Measurements from ENCODE around the gene PDCD2L.
"Not testable (repeated sequence)": the region's sequence is repeated elsewhere in the genome, so short reads cannot be mapped to it uniquely, and the experiment has no call there.

PDCD2L gene

DNA sequence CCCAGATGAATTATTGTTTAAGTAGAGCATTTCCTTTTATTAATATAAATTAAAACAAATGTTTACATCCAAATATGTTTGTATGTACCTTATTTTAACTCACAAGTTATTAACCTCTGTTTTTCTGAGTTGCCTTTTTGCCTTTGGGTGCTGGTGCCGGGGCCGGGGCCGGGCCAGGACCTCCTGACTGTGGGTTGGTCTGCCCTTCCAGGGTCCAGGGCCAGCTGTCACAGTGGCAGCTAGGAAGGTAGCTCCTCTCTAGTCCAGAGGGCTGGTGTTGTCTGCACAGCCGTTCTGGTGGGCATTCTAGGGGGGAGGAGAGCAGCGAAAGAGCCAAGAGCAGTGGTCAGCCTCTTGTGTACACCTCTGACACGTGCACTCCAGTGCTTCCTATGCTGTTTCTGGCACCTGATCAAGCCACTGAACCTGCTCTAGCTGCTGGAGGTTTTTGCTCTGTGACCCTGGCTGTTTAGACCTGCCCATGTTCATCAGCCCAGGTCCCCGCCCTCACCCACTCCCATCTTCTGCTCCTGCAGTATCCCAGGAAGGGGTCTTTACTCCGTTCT lies 22.0 kb downstream of the PDCD2L start:
- DNase-seq = no peak

DNA sequence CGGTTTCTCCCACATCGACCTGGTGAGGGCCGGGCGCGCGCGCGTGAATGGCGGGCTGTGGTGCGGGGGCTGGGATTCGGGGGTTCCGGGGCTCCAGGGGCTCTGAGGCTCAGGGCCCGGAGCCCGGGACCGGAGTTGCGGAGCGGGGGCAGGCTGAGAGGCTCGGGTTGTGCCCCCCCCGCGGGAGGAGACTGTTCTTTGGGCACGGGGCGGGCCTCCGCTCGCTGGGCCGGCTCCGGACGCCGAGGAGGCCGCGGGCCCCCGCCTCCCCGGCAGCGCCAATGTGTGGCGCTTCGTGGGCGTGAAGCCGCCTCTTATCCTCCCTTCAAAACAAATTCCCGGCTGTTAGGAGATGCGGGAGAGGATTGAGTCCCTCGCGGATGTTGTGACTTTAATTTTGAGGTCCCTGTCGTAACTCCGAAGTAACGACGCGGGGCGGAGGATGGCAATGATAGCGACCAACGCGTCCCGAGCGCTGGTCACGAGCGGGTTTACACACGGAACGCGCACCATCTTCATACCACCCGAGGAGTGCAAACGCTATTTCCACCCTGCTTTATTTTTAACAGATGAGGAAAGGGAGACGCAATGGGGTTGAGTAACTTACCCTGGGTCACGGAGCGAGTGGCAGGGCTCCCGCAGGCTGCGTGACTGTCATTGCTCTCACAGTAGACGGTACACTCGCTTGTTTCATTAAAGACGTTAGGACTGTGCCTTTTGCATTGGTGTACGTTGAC lies 24.5 kb downstream of the PDCD2L start:
- peak; percentile 37 for DNase-seq

- DNase-seq = no peak
Measured at GRCh38 chr19:34429553-34429952, 25.4 kb downstream of the PDCD2L start.

- DNase-seq = peak; percentile 4
Measured at GRCh38 chr19:34430738-34431625, 26.8 kb downstream of the PDCD2L start.

DNA sequence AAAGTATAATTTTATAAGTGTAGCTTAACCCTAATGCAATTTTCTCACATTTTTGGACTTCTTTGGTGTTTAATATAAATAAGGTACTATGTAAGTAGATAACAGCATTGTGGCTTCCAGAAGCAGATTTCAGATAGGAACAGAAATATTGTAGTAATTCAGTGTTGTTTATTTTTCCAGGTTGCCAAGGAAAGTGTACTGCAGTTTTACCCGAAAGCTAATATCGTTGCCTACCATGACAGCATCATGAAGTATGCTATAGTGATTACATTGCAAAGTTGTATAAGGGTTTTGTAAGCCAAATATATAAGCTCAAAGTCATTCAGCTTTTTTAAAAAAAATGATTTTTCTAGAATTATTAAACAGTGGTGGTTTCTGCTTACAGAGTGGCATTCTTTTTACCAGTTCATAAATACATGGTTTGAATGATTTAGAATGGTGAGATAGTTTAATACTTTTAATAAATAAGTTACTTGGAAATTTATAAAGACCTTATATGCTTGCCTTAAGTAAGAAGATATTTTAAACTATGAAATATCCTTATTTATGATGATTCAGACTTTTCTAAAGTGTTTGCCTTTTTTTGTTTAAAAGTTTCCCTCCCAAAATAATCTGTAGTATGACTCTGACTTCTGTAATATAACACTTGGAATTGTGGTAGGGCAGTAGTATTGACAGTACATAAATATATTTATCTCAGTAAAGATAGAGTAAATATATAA lies 27.6 kb downstream of the PDCD2L start:
- DNase-seq = no peak

- DNase-seq = no peak
Measured at GRCh38 chr19:34432797-34433196, 28.6 kb downstream of the PDCD2L start.

DNA sequence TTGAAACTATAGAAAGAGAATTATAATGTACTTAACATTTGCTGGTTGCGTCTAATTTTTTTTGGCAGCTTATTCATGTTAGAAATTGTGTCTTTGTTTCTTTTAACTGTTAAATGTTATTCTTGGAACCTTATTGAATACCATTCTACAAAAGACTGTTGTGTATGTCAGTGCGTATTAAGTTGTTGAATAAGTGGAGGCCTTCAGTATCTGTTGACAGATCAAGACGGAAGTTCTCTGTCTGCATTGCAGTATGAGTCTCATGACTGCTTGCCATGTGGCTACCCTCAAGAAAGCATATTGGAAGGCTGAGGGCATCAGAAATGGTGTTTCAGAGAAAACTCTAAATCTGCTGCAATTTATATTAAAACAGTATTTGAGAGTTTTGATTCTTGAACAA lies 32.5 kb downstream of the PDCD2L start:
- no peak for DNase-seq

DNA sequence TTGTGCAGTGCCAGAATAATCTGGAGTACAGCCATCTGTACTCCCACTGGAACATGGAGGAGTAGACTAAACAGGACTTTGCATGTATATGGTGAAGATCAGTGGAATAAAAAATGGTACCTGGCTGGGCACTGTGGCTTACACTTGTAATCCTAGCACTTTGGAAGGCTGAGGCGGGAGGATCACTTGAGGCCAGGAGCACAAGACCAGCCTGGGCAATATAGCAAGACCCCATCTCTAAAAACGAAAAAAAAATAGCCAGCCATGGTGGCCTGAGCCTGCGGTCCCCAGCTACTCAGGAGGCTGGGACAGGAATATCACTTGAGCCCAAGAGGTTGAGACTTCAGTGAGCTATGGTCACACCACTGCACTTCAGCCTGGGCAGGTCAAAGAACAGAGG lies 44.0 kb downstream of the PDCD2L start:
- no peak for DNase-seq

GRCh38 chr19:34452723-34453122 lies 48.5 kb downstream of the PDCD2L start:
- no peak for DNase-seq

- no peak for DNase-seq
Measured at GRCh38 chr19:34454091-34454490, 49.9 kb downstream of the PDCD2L start.

DNA sequence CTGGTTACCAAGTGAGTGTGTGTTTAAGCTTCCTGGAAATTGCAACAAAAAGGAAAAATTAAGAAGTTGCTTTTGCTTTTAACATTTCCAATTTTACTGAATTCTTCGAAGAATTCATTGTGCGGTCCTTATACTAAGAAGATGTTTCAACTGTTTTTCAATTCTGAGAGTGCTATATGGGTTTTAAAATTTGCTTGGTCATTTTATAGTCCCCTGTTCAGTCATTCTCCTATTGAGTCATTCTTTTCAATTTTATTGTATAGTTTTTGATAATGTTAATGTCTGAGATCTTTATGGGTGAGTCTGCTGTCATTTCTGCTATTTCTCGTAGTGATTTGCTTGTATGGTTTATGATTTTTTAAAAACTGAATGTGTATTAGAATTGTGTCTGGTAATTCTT lies 50.5 kb downstream of the PDCD2L start:
- DNase-seq = no peak

DNA sequence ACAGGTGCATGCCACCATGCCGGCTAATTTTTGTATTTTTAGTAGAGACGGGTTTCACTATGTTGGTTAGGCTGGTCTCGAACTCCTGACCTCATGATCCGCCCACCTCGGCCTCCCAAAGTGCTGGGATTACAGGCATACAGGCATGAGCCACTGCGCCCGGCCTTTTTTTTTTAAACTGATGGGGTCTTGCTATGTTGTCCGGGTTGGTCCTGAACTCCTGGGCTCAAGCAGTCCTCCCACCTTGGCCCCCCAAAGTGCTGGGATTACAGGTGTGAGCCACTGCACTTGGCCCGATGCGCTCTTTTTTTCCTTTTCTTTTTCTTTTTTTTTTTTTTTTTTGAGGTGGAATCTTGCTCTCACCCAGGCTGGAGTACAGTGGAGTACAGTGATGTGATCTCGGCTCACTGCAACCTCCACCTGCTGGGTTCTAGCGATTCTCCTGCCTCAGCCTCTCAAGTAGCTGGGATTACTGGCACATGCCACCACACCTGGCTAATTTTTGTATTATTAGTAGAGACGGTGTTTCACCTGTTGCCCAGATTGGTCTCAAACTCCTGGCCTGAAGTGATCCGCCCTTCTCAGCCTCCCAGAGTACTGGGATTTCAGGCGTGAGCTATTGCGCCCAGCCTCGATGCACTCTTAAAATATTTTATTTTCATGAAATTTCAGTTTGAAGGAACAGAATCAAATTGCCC lies 51.7 kb downstream of the PDCD2L start:
- not testable (repeated sequence) for DNase-seq

GRCh38 chr19:34457446-34457845 lies 53.2 kb downstream of the PDCD2L start:
- DNase-seq = no peak

GRCh38 chr19:34458677-34459076 lies 54.5 kb downstream of the PDCD2L start:
- no peak for DNase-seq

GRCh38 chr19:34459614-34460013 lies 55.4 kb downstream of the PDCD2L start:
- DNase-seq = no peak

- DNase-seq = no peak
Measured at GRCh38 chr19:34461375-34462100, 57.3 kb downstream of the PDCD2L start.

DNA sequence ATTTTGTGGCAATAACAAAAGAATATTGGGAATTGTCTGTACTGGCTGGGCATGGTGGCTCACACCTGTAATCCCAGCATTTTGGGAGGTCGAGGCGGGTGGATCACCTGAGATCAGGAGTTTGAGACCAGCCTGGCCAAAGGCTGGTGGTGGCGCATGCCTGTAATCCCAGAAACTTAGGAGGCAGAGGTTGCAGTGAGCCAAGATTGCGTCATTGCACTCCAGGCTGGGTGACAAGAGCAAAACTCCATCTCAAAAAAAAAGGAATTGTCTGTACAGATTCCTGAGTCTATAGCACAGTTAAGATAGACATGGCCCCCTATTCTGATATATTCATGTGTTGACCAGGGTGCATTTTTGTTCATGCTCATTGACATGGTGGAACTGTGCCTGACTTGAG lies 60.6 kb downstream of the PDCD2L start:
- not testable (repeated sequence) for DNase-seq

DNA sequence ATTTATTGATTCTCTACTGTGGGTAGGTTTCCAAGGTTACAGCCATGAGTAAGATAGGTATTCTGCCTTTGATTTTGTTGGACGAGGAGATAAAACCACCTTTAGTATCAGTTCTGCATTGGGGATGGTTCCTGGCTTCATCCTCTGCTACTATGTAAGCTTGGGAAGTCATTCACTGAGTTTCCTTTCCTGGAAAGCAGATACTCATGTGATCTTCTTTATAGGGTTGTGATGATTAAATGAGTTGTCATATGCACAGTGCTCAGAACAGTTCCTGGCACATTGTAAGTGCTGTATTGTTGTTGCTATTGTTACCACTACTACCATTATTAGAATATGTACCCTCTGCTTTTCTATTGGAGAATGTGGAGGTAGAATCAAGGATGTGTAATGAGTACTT lies 64.2 kb downstream of the PDCD2L start:
- DNase-seq = no peak

- not testable (repeated sequence) for DNase-seq
Measured at GRCh38 chr19:34469026-34469425, 64.8 kb downstream of the PDCD2L start.

- no peak for DNase-seq
Measured at GRCh38 chr19:34471906-34472700, 67.9 kb downstream of the PDCD2L start.

All from midbrain (tissue), 1 donor.